ENCODE data around the gene FBRSL1.

Gene FBRSL1

GRCh38 chr12:132516095-132517012, 26.4 kb downstream of the FBRSL1 start:
- TF ChIP-seq CTCF (IDR thresholded peaks at IDR 0.05; ENCODE audit: control insufficient read depth, insufficient read depth, low read depth, low read length, missing control alignments): no peak

GRCh38 chr12:132517013-132517739, 27.2 kb downstream of the FBRSL1 start:
- no peak for DNase-seq (ENCODE audit: low read depth)
- no peak overlapping the region for H3K4me3 ChIP-seq (ENCODE audit: control insufficient read depth, low read depth, low read length)
- TF ChIP-seq CTCF (IDR thresholded peaks at IDR 0.05; ENCODE audit: control insufficient read depth, insufficient read depth, low read depth, low read length, missing control alignments): no peak

More at GRCh38 chr12:132516095-132517012, 26.4 kb downstream of the FBRSL1 start:
- H3K4me3 ChIP-seq (ENCODE audit: control insufficient read depth, low read depth, low read length): no peak overlapping the region
- DNase-seq (ENCODE audit: low read depth): no peak

GRCh38 chr12:132517740-132518100, 27.8 kb downstream of the FBRSL1 start:
- H3K4me3 ChIP-seq (ENCODE audit: control insufficient read depth, low read depth, low read length): no peak overlapping the region
- no peak for TF ChIP-seq CTCF (IDR thresholded peaks at IDR 0.05; ENCODE audit: control insufficient read depth, insufficient read depth, low read depth, low read length, missing control alignments)
- no peak for DNase-seq (ENCODE audit: low read depth)

GRCh38 chr12:132518354-132518992, 28.5 kb downstream of the FBRSL1 start:
- no peak for TF ChIP-seq CTCF (IDR thresholded peaks at IDR 0.05; ENCODE audit: control insufficient read depth, insufficient read depth, low read depth, low read length, missing control alignments)
- H3K4me3 ChIP-seq (ENCODE audit: control insufficient read depth, low read depth, low read length): no peak overlapping the region
- no peak for DNase-seq (ENCODE audit: low read depth)

GRCh38 chr12:132520421-132521199, 30.7 kb downstream of the FBRSL1 start:
- TF ChIP-seq CTCF (IDR thresholded peaks at IDR 0.05; ENCODE audit: control insufficient read depth, insufficient read depth, low read depth, low read length, missing control alignments): no peak
- no peak overlapping the region for H3K4me3 ChIP-seq (ENCODE audit: control insufficient read depth, low read depth, low read length)
- DNase-seq (ENCODE audit: low read depth): no peak

GRCh38 chr12:132521200-132521580, 31.2 kb downstream of the FBRSL1 start:
- H3K4me3 ChIP-seq (ENCODE audit: control insufficient read depth, low read depth, low read length): no peak overlapping the region
- DNase-seq (ENCODE audit: low read depth): no peak
- TF ChIP-seq CTCF (IDR thresholded peaks at IDR 0.05; ENCODE audit: control insufficient read depth, insufficient read depth, low read depth, low read length, missing control alignments): no peak
